ENCODE data around the gene CNTNAP2. TPM values are rescaled to one million over a fixed set of nuclear protein-coding genes. Genes with fewer than 3 reads are reported as not detected.

The CNTNAP2 gene
- total and polyA plus RNA-seq, 8 donors: 0.19 to 18.2 (median 0.56) TPM

- intact Hi-C loops (cut with DNase I; ENCODE audit: low total_unique reads): no loop called here
Measured at GRCh38 chr7:146926841-146927240, 810.2 kb downstream of the CNTNAP2 start.

GRCh38 chr7:146937836-146938235 is 821.2 kb downstream of the CNTNAP2 start:
- Histone ChIP-seq H3K27ac (no peak overlapping the region), H3K4me3 (no peak overlapping the region), H3K9me3 (no peaks in the 10 kb centered on the region), H3K27me3 (no peaks in the 10 kb centered on the region), H3K4me1 (no peaks in the 10 kb centered on the region), H3K36me3 (no peaks in the 10 kb centered on the region)
- TF ChIP-seq EP300 (IDR thresholded peaks at IDR 0.05) (no peak), POLR2AphosphoS5 (IDR thresholded peaks at IDR 0.05) (no peak), POLR2A (IDR thresholded peaks at IDR 0.05) (no peak), CTCF (IDR thresholded peaks at IDR 0.05) (no peak)
- DNase-seq: no peak
- intact Hi-C loops (cut with DNase I; ENCODE audit: low total_unique reads): no loop called here
- WGBS, 5 donors: 7 to 20% (median 9%) methylated on average over 1 of the region's 1 CpG

More at GRCh38 chr7:146926841-146927240, 810.2 kb downstream of the CNTNAP2 start:
- WGBS, 5 donors: 29 to 41% (median 31%) methylated on average over 2 of the region's 2 CpGs
- no peak overlapping the region for H3K27ac ChIP-seq
- no peaks in the 10 kb centered on the region for H3K27me3 ChIP-seq
- H3K9me3 ChIP-seq: peaks cover 0 to 5% (median 2%) of the 10 kb centered on the region in 4 donors
- H3K4me1 ChIP-seq: no peaks in the 10 kb centered on the region
- no peak overlapping the region for H3K4me3 ChIP-seq
- TF ChIP-seq EP300 (IDR thresholded peaks at IDR 0.05) (no peak), CTCF (IDR thresholded peaks at IDR 0.05) (no peak), POLR2AphosphoS5 (IDR thresholded peaks at IDR 0.05) (no peak), POLR2A (IDR thresholded peaks at IDR 0.05) (no peak)
- H3K36me3 ChIP-seq: no peaks in the 10 kb centered on the region
- DNase-seq: peak in 1 of 2 donors; percentile 36

- WGBS, 5 donors: 59 to 74% (median 64%) methylated on average over 2 of the region's 2 CpGs
- no peaks in the 10 kb centered on the region for H3K9me3 ChIP-seq
- no peaks in the 10 kb centered on the region for H3K27me3 ChIP-seq
- H3K4me3 ChIP-seq: no peak overlapping the region
- intact Hi-C loops (cut with DNase I; ENCODE audit: low total_unique reads): no loop called here
- no peak for DNase-seq
- no peaks in the 10 kb centered on the region for H3K4me1 ChIP-seq
- H3K27ac ChIP-seq: no peak overlapping the region
- TF ChIP-seq POLR2A (IDR thresholded peaks at IDR 0.05) (no peak), CTCF (IDR thresholded peaks at IDR 0.05) (no peak), EP300 (IDR thresholded peaks at IDR 0.05) (no peak), POLR2AphosphoS5 (IDR thresholded peaks at IDR 0.05) (no peak)
- H3K36me3 ChIP-seq: no peaks in the 10 kb centered on the region
Measured at GRCh38 chr7:146943483-146943882, 826.9 kb downstream of the CNTNAP2 start.

GRCh38 chr7:146948703-146949102 is 832.1 kb downstream of the CNTNAP2 start:
- Histone ChIP-seq H3K9me3 (peaks cover 0 to 6% (median 0%) of the 10 kb centered on the region in 4 donors), H3K4me1 (no peaks in the 10 kb centered on the region), H3K27me3 (no peaks in the 10 kb centered on the region), H3K4me3 (no peak overlapping the region), H3K36me3 (no peaks in the 10 kb centered on the region), H3K27ac (no peak overlapping the region)
- no peak for TF ChIP-seq POLR2A (IDR thresholded peaks at IDR 0.05)
- no peak for TF ChIP-seq EP300 (IDR thresholded peaks at IDR 0.05)
- no peak for TF ChIP-seq POLR2AphosphoS5 (IDR thresholded peaks at IDR 0.05)
- TF ChIP-seq CTCF (IDR thresholded peaks at IDR 0.05): no peak
- intact Hi-C loops (cut with DNase I; ENCODE audit: low total_unique reads): no loop called here
- 59 to 77% (median 65%) methylated on average over 1 of the region's 1 CpG for WGBS, 5 donors
- DNase-seq: no peak

All from stomach (tissue), 9 donors.